Hindlimb muscle (tissue), 1 donor: Measurements from ENCODE around the gene TMEM233. TPM values are rescaled to one million over a fixed set of nuclear protein-coding genes. Genes with fewer than 3 reads are reported as not detected.

Experiments
- DNase-seq: peaks from one replicate; pipeline ENCODE4 v3.0.0-alpha.2; 2013
- polyA plus RNA-seq: library from polyadenylated mRNA; unstranded; fragments of 120-200 nt; gene quantifications from one replicate; pipeline ENCODE4 v1.2.1, GENCODE V29; 2013; ENCODE audit not compliant: insufficient read length

Gene TMEM233
- polyA plus RNA-seq: 4.9 TPM

DNA sequence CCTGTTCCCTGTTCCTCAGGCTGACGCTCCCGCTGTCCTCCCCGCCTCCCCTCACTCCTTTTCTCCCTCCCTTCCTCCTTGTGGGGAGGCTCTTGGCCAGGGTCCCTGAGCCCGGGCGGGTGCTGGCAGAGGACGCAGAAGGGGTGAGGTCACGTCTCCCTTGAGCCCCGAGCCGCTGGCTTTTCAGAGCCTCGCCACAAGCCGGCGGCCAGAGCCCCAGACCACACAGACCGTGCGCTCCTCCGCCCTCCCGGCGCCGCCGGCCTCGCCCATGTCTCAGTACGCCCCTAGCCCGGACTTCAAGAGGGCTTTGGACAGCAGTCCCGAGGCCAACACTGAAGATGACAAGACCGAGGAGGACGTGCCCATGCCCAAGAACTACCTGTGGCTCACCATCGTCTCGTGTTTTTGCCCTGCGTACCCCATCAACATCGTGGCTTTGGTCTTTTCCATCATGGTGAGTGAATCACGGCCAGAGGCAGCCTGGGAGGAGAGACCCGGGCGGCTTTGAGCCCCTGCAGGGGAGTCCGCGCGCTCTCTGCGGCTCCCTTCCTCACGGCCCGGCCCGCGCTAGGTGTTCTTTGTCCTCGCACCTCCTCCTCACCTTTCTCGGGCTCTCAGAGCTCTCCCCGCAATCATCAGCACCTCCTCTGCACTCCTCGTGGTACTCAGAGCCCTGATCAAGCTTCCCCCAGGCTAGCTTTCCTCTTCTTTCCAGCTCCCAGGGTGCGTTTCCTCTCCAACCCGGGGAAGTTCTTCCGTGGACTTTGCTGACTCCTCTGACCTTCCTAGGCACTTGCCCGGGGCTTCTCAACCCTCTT is at the start of gene TMEM233:
TSS of gene TMEM233 (plus strand) at position 197 of the 821 bp plus-strand sequence. CDS start at position 272, 75 bp downstream.
- peak; percentile 4 for DNase-seq

GRCh38 chr12:119544765-119545625 is 48.6 kb upstream of the TMEM233 start:
- DNase-seq: peak; percentile 74

DNA sequence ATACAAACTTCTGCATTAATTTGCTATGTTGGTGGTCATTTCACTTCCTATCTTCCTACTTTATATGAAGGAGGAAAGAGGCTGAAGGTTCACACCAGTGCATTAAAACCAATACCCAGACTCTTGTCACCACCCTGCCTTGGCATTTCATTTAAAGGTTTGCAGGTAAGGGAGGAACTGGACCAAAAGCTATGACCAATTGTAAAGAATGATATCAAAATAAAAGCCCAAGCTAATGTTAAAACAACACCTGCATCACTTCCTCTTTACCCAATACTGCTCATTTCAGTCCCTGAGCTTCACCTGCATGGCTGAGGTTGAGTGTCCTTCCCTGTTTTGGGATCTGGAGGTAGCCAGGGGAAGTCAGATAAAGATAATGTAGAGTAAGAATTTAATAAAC is 47.2 kb upstream of the TMEM233 start:
- DNase-seq: no peak

- DNase-seq: no peak
Observed at GRCh38 chr12:119547001-119547400, 46.6 kb upstream of the TMEM233 start.

DNA sequence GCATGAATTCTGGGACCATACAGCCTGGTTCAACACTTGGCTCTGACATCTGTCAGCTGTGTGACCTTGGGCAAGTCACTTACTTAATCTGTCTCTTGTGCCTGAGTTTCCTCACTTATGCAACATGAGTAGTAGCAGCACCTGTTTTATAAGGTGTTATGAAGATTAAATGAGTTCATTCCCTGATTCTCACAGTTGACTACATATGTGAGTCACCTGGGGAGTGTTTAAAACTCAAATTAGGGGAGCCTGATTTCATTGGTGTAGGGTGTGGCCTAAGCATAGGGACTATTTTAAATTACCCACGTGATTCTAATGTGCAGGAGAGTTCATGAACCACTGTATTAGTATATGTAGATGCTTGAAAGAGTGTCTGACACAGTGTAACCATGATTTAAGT is 36.7 kb upstream of the TMEM233 start:
- no peak for DNase-seq

DNA sequence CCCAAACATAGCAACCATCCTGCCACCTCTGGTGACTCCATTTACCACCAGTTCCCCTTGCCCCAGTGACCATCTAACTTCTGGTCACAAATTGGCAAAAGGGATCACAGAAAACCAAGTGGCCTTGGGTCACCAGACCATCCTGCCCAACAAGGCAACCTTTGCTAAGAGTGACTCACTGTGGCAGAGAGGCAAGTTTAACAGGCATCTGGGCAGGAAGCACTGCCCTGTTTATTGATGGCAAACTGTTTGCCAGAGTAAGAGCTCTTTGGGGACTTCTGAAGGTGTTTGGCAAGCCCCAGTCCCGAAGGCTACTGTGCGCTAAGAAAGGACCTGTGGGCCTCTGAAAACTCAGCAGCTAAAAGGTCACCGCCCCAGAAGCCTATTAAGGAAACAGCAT is 28.2 kb upstream of the TMEM233 start:
- no peak for DNase-seq

GRCh38 chr12:119570771-119571170 is 22.8 kb upstream of the TMEM233 start:
- DNase-seq: no peak

DNA sequence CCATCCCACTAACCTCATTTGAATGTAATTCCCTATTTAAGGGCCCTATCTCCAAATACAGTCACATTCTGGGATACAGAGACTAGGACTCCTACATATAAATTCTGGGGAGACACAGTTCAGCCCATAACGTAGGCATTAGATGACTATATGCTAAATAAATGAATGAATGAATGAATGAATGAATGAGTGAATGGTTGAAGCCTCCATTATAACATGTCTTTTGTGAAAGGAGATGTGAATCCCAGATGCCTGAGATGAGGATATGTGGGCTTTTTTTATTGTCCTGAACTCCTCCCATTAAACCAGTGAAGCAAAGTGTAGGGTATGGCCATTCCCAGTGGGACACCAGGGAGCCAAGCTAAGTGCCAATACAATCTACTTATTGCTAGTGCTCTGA is 20.5 kb upstream of the TMEM233 start:
- no peak for DNase-seq

DNA sequence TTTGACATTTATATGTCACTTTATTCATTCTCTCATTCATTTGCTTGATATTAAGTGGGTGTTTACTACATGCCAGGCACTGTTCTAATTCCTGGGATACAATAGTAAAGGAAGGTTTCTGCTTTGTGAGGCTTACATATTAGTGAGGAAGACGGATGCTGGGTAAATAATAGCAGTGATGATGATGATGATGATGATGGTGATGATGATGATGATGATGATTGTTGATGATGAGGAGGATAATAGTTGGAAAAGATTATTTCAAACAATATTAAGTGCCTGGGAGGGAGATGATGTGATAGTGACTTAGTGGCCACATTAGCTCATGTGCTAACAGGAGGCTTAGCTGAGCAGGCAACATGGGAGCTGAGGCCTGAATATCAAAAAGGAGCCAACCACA is 19.3 kb upstream of the TMEM233 start:
- no peak for DNase-seq

GRCh38 chr12:119576118-119576810 is 17.3 kb upstream of the TMEM233 start:
- no peak for DNase-seq

- no peak for DNase-seq
Observed at GRCh38 chr12:119576915-119577314, 16.7 kb upstream of the TMEM233 start.

- DNase-seq: no peak
Observed at GRCh38 chr12:119578112-119578511, 15.5 kb upstream of the TMEM233 start.

DNA sequence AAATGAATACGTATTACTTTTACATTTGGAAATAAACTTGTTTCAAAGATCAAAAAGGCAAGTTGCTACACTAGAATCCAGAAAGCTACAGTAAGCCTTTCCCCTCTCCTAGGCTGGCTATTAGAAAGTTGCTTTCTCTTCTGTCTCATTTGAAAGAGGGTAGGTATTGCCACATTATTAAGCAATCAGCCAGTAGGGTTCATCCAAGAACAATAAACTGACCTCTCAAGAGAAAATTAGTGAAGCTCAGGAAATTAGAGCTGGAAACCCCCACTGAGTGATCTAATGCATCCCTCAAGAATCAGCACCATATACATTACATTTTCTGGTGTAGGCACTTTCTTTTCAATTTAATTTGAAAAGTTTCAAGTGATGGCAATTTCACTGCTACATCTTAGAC is 4.5 kb upstream of the TMEM233 start:
- no peak for DNase-seq

GRCh38 chr12:119589634-119590033 is 3.9 kb upstream of the TMEM233 start:
- DNase-seq: no peak

DNA sequence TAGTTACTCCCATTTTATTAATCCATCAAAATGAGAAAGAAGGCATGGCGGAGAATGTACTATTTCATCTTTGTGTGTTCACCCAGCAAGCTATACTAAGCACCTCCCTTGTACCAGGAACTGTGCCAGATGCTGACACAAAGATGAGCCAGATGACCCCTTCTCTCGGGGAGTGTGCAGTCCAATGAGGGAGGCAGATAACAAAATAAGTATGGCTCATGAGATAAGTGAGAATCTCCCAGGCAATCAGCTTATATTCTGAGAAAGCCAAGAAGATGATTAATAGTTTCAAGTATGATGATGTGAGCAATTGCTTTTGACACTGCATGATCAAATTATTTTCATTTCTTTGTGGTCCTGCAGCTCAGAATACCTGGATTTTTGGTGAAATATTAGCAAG is 1.3 kb upstream of the TMEM233 start:
- DNase-seq: no peak

- DNase-seq: no peak
Observed at GRCh38 chr12:119594399-119594730, 791 bp downstream of the TMEM233 start.

DNA sequence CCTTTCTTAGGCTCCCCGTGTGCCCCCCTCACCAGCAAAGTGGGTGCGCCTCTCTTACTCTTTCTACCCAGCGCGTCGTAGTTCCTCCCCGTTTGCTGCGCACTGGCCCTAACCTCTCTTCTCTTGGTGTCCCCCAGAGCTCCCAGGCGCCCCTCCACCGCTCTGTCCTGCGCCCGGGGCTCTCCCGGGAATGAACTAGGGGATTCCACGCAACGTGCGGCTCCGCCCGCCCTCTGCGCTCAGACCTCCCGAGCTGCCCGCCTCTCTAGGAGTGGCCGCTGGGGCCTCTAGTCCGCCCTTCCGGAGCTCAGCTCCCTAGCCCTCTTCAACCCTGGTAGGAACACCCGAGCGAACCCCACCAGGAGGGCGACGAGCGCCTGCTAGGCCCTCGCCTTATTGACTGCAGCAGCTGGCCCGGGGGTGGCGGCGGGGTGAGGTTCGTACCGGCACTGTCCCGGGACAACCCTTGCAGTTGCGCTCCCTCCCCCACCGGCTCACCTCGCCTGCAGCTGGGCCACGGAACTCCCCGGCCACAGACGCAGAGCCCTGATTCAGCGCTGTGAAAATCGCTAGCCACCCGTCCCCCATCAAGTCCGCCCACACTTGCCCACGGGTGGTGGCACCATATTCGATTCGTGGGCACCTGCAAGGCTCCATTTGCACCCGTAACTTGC is 1.3 kb downstream of the TMEM233 start:
- DNase-seq: peak; percentile 8

GRCh38 chr12:119598159-119598558 is 4.6 kb downstream of the TMEM233 start:
- no peak for DNase-seq

- DNase-seq: no peak
Observed at GRCh38 chr12:119601877-119602733, 8.5 kb downstream of the TMEM233 start.

DNA sequence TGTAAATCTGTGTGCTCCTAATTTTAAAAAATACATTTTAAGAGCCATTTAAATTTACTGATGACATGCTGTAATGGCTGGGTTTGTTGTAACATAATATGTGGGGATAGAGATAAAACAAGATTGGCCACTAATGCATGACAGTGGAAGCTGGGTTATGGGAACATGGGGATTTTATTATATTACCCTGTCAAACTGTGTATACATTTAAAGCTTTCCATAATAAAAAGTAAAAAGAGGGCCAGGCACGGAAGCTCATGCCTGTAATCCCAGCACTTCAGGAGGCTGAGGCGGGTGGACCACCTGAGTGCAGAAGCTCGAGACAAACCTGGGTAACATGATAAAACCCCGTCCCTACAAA is 9.1 kb downstream of the TMEM233 start:
- no peak for DNase-seq

DNA sequence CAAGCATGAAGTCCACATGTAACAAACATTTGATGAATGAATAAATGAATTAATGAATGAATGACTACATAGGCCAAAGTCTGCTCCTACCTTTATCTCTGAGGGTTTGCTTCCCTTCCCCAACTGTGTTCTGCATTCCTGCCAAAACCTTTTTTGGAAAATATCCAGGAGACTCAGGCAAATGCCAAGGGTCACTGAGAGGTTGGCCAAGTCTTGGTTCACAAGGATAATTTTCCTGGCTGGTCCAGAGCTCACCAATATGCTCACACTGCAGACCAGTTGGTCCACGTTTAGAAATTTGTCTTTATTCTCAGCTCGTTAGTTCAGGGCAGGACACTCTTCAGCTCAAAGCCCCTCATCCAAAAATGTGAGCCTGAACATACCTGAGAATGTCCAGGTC is 10.2 kb downstream of the TMEM233 start:
- DNase-seq: no peak

GRCh38 chr12:119609358-119609757 is 15.8 kb downstream of the TMEM233 start:
- DNase-seq: no peak
